M059J (cell line): ENCODE data around the gene OR5A2. TPM values are rescaled to one million over a fixed set of nuclear protein-coding genes. Genes with fewer than 3 reads are reported as not detected.
A peak's percentile ranks its signal among the peaks of the same experiment; 100 is the strongest.
"Not testable (repeated sequence)": the region's sequence is repeated elsewhere in the genome, so short reads cannot be mapped to it uniquely, and the experiment has no call there.

Experiments
- DNase-seq: peaks from one replicate; pipeline ENCODE4 v3.0.0-alpha.2; 2012; ENCODE audit warnings: low read depth
- total RNA-seq: library from RNA; depleted of rRNA; stranded (reverse); fragments of >200 nt; shearing (Covaris generic); gene quantifications from 2 replicates; pipeline ENCODE4 v1.2.3, GENCODE V29; 2014; rRNA removed

Gene OR5A2
- total RNA-seq: not detected in 2 replicates

GRCh38 chr11:59426361-59427067 is at the start of gene OR5A2:
TSS of gene OR5A2 (minus strand) at chr11:59426413. CDS start at chr11:59422953, 3,460 bp downstream.
- no peak for DNase-seq

- no peak for DNase-seq
Measured at GRCh38 chr11:59475176-59475575, 49.0 kb upstream of the OR5A2 start.

GRCh38 chr11:59473015-59473414 is 46.8 kb upstream of the OR5A2 start, which contains the start of gene OR4D10:
TSS of gene OR4D10 (plus strand) at chr11:59473315. CDS start at chr11:59477430, 4,115 bp downstream.
- no peak for DNase-seq

GRCh38 chr11:59463190-59463641 is 37.0 kb upstream of the OR5A2 start:
- DNase-seq: peak; percentile 5

- DNase-seq: no peak
Measured at GRCh38 chr11:59459916-59460315, 33.7 kb upstream of the OR5A2 start.

- no peak for DNase-seq
Measured at GRCh38 chr11:59456661-59457060, 30.4 kb upstream of the OR5A2 start, which contains the start of gene OR4D6. TSS of gene OR4D6 (plus strand) at chr11:59456961. CDS start at chr11:59456961, 0 bp downstream.

- no peak for DNase-seq
Measured at GRCh38 chr11:59448484-59448883, 22.3 kb upstream of the OR5A2 start.

- not testable (repeated sequence) for DNase-seq
Measured at GRCh38 chr11:59445624-59446023, 19.4 kb upstream of the OR5A2 start.

- DNase-seq: no peak
Measured at GRCh38 chr11:59437770-59438169, 11.6 kb upstream of the OR5A2 start.

GRCh38 chr11:59436169-59436568 is 10.0 kb upstream of the OR5A2 start, which contains the start of gene OR5A1:
TSS of gene OR5A1 (plus strand) at chr11:59436469. CDS start at chr11:59443169, 6,700 bp downstream.
- DNase-seq: no peak

GRCh38 chr11:59429924-59430516 is 3.8 kb upstream of the OR5A2 start:
- DNase-seq: peak; percentile 42

- no peak for DNase-seq
Measured at GRCh38 chr11:59427068-59427382, 812 bp upstream of the OR5A2 start.

GRCh38 chr11:59425131-59425530 is 1.1 kb downstream of the OR5A2 start:
- DNase-seq: no peak

- no peak for DNase-seq
Measured at GRCh38 chr11:59423835-59424234, 2.4 kb downstream of the OR5A2 start.

- no peak for DNase-seq
Measured at GRCh38 chr11:59418156-59418555, 8.1 kb downstream of the OR5A2 start.

GRCh38 chr11:59417023-59417422 is 9.2 kb downstream of the OR5A2 start:
- DNase-seq: no peak

GRCh38 chr11:59416613-59417012 is 9.6 kb downstream of the OR5A2 start:
- no peak for DNase-seq

GRCh38 chr11:59415111-59415510 is 11.1 kb downstream of the OR5A2 start:
- no peak for DNase-seq

GRCh38 chr11:59413646-59414045 is 12.6 kb downstream of the OR5A2 start:
- DNase-seq: no peak

- DNase-seq: no peak
Measured at GRCh38 chr11:59403546-59403945, 22.7 kb downstream of the OR5A2 start.

GRCh38 chr11:59401262-59401552 is 25.0 kb downstream of the OR5A2 start:
- DNase-seq: no peak

GRCh38 chr11:59400461-59401261 is 25.6 kb downstream of the OR5A2 start:
- DNase-seq: no peak

GRCh38 chr11:59394186-59394585 is 32.0 kb downstream of the OR5A2 start:
- no peak for DNase-seq
